ENCODE measurements around the gene SEL1L3. TPM values are rescaled to one million over a fixed set of nuclear protein-coding genes. Genes with fewer than 3 reads are reported as not detected.
A peak's percentile ranks its signal among the peaks of the same experiment; 100 is the strongest.
"Not testable (repeated sequence)": the region's sequence is repeated elsewhere in the genome, so short reads cannot be mapped to it uniquely, and the experiment has no call there.

Gene SEL1L3
- 10 to 100 TPM in 3 of 6 experiments, 1 to 10 TPM in 3; 5.0 to 33.6 (median 13.3) TPM for total RNA-seq
- long read RNA-seq, result 0 reads

DNA sequence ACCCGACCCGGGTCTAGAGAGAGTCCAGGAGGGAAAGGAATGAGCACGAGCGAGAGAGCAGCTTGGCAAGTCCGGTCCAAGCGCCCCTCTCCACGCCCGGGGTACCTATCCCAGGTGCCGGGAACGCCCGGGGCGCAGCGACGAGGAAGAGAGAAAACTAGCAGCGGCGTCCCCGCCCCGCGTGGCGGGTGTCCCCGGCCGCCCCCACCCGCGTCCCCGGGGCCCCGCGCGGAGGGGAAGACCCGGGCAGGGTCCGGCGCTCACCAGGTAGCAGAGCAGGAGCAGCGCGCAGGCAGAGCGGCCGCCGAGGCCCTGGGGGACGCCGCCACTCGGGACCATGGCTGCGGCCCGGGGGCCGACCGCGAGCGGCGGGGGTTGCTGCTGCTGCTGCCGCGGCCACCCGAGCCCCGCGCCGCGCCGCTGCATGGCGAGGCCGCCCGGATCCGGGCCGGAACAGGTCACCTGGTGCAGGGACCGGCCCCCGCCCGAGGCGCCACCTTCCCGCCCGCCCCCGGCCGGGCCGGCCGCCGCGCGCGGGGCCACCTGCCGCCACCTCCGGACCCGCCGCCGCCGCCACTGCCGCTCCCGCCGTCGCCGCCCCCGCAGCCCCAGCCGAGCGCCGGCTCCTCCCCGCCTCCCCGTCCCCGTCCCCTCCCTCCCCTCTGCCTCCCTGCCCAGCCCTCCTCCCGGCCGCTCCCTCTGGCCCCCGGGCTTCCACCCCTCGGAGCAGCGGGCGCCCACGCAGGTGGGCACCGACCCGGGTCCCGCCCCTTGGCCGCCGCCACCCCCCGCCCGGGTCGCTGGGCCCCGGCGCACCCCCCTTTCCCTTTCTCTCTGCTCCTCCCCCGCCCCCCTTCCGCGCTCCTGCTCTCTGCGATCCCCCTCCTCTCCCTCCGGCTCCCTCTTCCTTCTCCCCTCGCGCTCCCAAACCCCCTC lies at the start of gene SEL1L3:
Gene SEL1L3 (minus strand): TSS at position 578 of the 936 bp plus-strand sequence. CDS start 152 bp downstream, at position 426.
- Histone ChIP-seq H3K4me1 (peaks cover 0 to 7% (median 0%) of the 10 kb centered on the region in 4 donors), H3K27ac (peak within 1 kb of the TSS; percentile 26 to 79 (median 60)), H3K9me3 (no peaks in the 10 kb centered on the region), H3K36me3 (no peaks in the 10 kb centered on the region), H3K27me3 (no peaks in the 10 kb centered on the region), H3K4me3 (peak within 1 kb of the TSS; percentile 75 to 89 (median 75))
- peak; percentile 64 to 77 (median 67) for DNase-seq
- peak; percentile 61 to 81 (median 64) for ATAC-seq
- peak; percentile 57 for TF ChIP-seq POLR2A (IDR thresholded peaks at IDR 0.05)
- TF ChIP-seq, protein P1, sequence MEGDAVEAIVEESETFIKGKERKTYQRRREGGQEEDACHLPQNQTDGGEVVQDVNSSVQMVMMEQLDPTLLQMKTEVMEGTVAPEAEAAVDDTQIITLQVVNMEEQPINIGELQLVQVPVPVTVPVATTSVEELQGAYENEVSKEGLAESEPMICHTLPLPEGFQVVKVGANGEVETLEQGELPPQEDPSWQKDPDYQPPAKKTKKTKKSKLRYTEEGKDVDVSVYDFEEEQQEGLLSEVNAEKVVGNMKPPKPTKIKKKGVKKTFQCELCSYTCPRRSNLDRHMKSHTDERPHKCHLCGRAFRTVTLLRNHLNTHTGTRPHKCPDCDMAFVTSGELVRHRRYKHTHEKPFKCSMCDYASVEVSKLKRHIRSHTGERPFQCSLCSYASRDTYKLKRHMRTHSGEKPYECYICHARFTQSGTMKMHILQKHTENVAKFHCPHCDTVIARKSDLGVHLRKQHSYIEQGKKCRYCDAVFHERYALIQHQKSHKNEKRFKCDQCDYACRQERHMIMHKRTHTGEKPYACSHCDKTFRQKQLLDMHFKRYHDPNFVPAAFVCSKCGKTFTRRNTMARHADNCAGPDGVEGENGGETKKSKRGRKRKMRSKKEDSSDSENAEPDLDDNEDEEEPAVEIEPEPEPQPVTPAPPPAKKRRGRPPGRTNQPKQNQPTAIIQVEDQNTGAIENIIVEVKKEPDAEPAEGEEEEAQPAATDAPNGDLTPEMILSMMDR (IDR thresholded peaks at IDR 0.05), result no peak
- WGBS (ENCODE audit: insufficient coverage, low coverage, low lambda C conversion rate, missing lambda C conversion rate), result 2% methylated on average over 15 of the region's 115 CpGs
- intact Hi-C loops (cut with DNase I), result no loop called here

DNA sequence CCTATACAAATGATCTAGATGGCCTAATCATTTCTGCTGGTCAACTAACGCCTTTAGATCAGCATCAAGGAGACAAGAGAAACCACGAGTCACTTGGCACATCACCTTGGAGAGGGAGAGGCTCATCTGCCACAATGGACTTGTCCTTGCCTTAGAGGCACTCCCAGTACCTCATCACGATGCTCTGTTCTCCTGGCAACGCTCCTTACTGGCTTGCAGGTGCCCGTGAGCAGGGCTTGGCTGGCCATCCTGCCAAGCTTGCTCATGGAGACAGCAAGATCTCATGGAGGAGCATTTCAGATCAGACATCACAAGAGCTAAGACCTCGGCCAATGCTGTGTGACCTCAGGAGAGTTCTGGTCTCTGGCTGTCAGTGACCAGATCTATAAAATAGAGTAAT lies 48.6 kb upstream of the SEL1L3 start:
- WGBS (ENCODE audit: insufficient coverage, low coverage, low lambda C conversion rate, missing lambda C conversion rate), result 74% methylated on average over 2 of the region's 6 CpGs
- ATAC-seq (no peak), DNase-seq (no peak)
- no peak overlapping the region for H3K27ac ChIP-seq
- no peak overlapping the region for H3K4me3 ChIP-seq
- intact Hi-C loops (cut with DNase I), result no loop called here
- H3K27me3 ChIP-seq, result no peaks in the 10 kb centered on the region
- H3K36me3 ChIP-seq, result no peaks in the 10 kb centered on the region
- TF ChIP-seq POLR2A (IDR thresholded peaks at IDR 0.05), result no peak
- TF ChIP-seq, protein P1 (IDR thresholded peaks at IDR 0.05), result no peak
- H3K4me1 ChIP-seq, result no peaks in the 10 kb centered on the region
- no peaks in the 10 kb centered on the region for H3K9me3 ChIP-seq

GRCh38 chr4:25908491-25908901 lies 45.7 kb upstream of the SEL1L3 start:
- no peak for TF ChIP-seq POLR2A (IDR thresholded peaks at IDR 0.05)
- TF ChIP-seq, protein P1 (IDR thresholded peaks at IDR 0.05), result no peak
- WGBS (ENCODE audit: insufficient coverage, low coverage, low lambda C conversion rate, missing lambda C conversion rate), result 31% methylated on average over 4 of the region's 5 CpGs
- ATAC-seq (no peak), DNase-seq (no peak)
- Histone ChIP-seq H3K36me3 (no peaks in the 10 kb centered on the region), H3K27me3 (no peaks in the 10 kb centered on the region), H3K4me3 (no peak overlapping the region), H3K9me3 (no peaks in the 10 kb centered on the region), H3K27ac (no peak overlapping the region), H3K4me1 (no peaks in the 10 kb centered on the region)
- intact Hi-C loops (cut with DNase I), result no loop called here

DNA sequence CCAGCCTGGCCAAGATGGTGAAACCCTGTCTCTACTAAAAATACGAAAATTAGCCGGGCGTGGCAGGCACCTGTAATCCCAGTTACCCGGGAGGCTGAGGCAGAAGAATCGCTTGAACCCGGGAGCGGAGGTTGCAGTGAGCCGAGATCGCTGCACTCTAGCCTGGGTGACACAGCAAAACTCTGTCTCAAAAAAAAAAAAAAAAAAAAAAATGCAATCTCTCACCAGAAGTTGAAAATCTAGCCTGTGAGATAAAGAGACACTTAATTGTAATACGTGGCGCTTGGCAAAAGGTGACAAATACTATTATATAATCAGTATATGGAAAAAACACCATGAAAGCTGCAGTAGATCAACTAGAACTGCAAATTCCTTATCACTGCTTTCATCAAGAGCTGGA lies 43.3 kb upstream of the SEL1L3 start:
- H3K36me3 ChIP-seq; H3K9me3 ChIP-seq; H3K27me3 ChIP-seq; ATAC-seq; H3K4me1 ChIP-seq; H3K27ac ChIP-seq; intact Hi-C loops (cut with DNase I); H3K4me3 ChIP-seq; DNase-seq: not testable (repeated sequence)
- 84% methylated on average over 3 of the region's 11 CpGs for WGBS (ENCODE audit: insufficient coverage, low coverage, low lambda C conversion rate, missing lambda C conversion rate)

GRCh38 chr4:25905371-25905770 lies 42.6 kb upstream of the SEL1L3 start:
- no peak overlapping the region for H3K27ac ChIP-seq
- intact Hi-C loops (cut with DNase I), result no loop called here
- no peak overlapping the region for H3K4me3 ChIP-seq
- WGBS (ENCODE audit: insufficient coverage, low coverage, low lambda C conversion rate, missing lambda C conversion rate), result 94% methylated on average over 4 of the region's 4 CpGs
- ATAC-seq, result no peak
- no peaks in the 10 kb centered on the region for H3K9me3 ChIP-seq
- H3K27me3 ChIP-seq, result no peaks in the 10 kb centered on the region
- no peak for TF ChIP-seq POLR2A (IDR thresholded peaks at IDR 0.05)
- TF ChIP-seq, protein P1 (IDR thresholded peaks at IDR 0.05), result no peak
- H3K4me1 ChIP-seq, result no peaks in the 10 kb centered on the region
- no peaks in the 10 kb centered on the region for H3K36me3 ChIP-seq
- DNase-seq, result no peak
